CD14-positive monocyte (primary cell): ENCODE data around the gene IER2. TPM values are rescaled to one million over a fixed set of nuclear protein-coding genes. Genes with fewer than 3 reads are reported as not detected.
A peak's percentile ranks its signal among the peaks of the same experiment; 100 is the strongest.
"Not testable (repeated sequence)": the region's sequence is repeated elsewhere in the genome, so short reads cannot be mapped to it uniquely, and the experiment has no call there.

ENCODE experiments used
- DNase-seq, 3 donors: peaks; one replicate each; pipeline ENCODE4 v3.0.0-alpha.2; 2011 to 2022
- H2AFZ ChIP-seq: 2 replicates; pipeline ENCODE4 v1.6.0; 2012; ENCODE audit warnings: mild to moderate bottlenecking, low read depth, low read length, inconsistent platforms; ENCODE audit not compliant: insufficient read depth, poor library complexity, severe bottlenecking
- H3K27ac ChIP-seq, 2 donors: 1 replicate in 1 of 2; 2 replicates in 1 of 2; pipeline ENCODE4 v1.5.1; 2012 to 2013; ENCODE audit warnings: low read length in 2 of 2, control low read depth in 1 of 2, inconsistent platforms in 1 of 2, low read depth in 1 of 2, mild to moderate bottlenecking in 1 of 2
- H3K27me3 ChIP-seq, 2 donors: one replicate each; pipeline versions ENCODE4 v1.6.0 to v1.6.1; 2011 to 2013; ENCODE audit warnings: low read length in 2 of 2; ENCODE audit not compliant: control insufficient read depth in 2 of 2, insufficient read depth in 2 of 2
- H3K36me3 ChIP-seq, 2 donors: replicated peaks in 1 of 2; 1 replicate in 1 of 2; 2 replicates in 1 of 2; pipeline versions ENCODE4 v1.5.1 to v1.6.1; 2012 to 2013; ENCODE audit warnings: low read length in 2 of 2, control low read depth in 1 of 2, inconsistent platforms in 1 of 2, mild to moderate bottlenecking in 1 of 2; ENCODE audit not compliant: insufficient read depth in 2 of 2, control insufficient read depth in 1 of 2
- H3K4me1 ChIP-seq, 2 donors: 1 replicate in 1 of 2; 2 replicates in 1 of 2; pipeline versions ENCODE4 v1.5.1 to v1.6.1; 2012 to 2013; ENCODE audit warnings: low read length in 2 of 2, control low read depth in 1 of 2, inconsistent platforms in 1 of 2, mild to moderate bottlenecking in 1 of 2, moderate library complexity in 1 of 2; ENCODE audit not compliant: insufficient read depth in 2 of 2, control insufficient read depth in 1 of 2
- H3K4me2 ChIP-seq: replicated peaks from 2 replicates; pipeline ENCODE3; 2012; ENCODE audit warnings: low read length, moderate library complexity, mild to moderate bottlenecking; ENCODE audit not compliant: poor library complexity, severe bottlenecking; ENCODE audit errors: extremely low read depth
- H3K4me3 ChIP-seq, 3 experiments: fragments of 200-600 bp in 1 of 3; sonication (generic) in 1 of 3; replicated peaks in 1 of 3; 1 replicate in 2 of 3; 2 replicates in 1 of 3; pipeline ENCODE4 v1.5.1; 2011 to 2013; ENCODE audit warnings: low read length in 3 of 3, mild to moderate bottlenecking in 3 of 3, control low read depth in 2 of 3, low read depth in 2 of 3, inconsistent platforms in 1 of 3, moderate library complexity in 1 of 3
- H3K79me2 ChIP-seq: 2 replicates; pipeline ENCODE4 v1.6.0; 2012; ENCODE audit warnings: mild to moderate bottlenecking, control low read depth, inconsistent platforms, low read length, moderate library complexity; ENCODE audit not compliant: insufficient read depth
- H3K9ac ChIP-seq: 2 replicates; pipeline ENCODE4 v1.6.0; 2017; ENCODE audit warnings: low read length, mild to moderate bottlenecking; ENCODE audit not compliant: insufficient read depth, poor library complexity, severe bottlenecking
- H3K9me3 ChIP-seq, 2 donors: replicated peaks in 1 of 2; 1 replicate in 1 of 2; 2 replicates in 1 of 2; pipeline versions ENCODE4 v1.5.1 to v1.6.1; 2012 to 2013; ENCODE audit warnings: low read length in 2 of 2, control low read depth in 1 of 2; ENCODE audit not compliant: control insufficient read depth in 1 of 2, insufficient read depth in 1 of 2
- H4K20me1 ChIP-seq: 2 replicates; pipeline ENCODE4 v1.6.0; 2012; ENCODE audit warnings: mild to moderate bottlenecking, low read length, control low read depth, moderate library complexity; ENCODE audit not compliant: insufficient read depth
- H3K27ac Mint-ChIP-seq, 7 donors: one replicate each; pipeline ENCODE4 v1.8.0; 2020; ENCODE audit warnings: mild to moderate bottlenecking in 7 of 7, mixed read lengths in 7 of 7, moderate library complexity in 6 of 7, inconsistent platforms in 2 of 7
- H3K27me3 Mint-ChIP-seq, 3 donors: one replicate each; pipeline ENCODE4 v1.8.0; 2021 to 2022; ENCODE audit warnings: low read depth in 3 of 3, mild to moderate bottlenecking in 3 of 3, mixed read lengths in 3 of 3, moderate library complexity in 3 of 3, inconsistent platforms in 1 of 3
- H3K36me3 Mint-ChIP-seq, 2 donors: one replicate each; pipeline ENCODE4 v1.8.0; 2020; ENCODE audit warnings: mixed read lengths in 2 of 2, inconsistent platforms in 1 of 2, mild to moderate bottlenecking in 1 of 2
- H3K4me1 Mint-ChIP-seq: one replicate; pipeline ENCODE4 v1.8.0; 2020; ENCODE audit warnings: mild to moderate bottlenecking, mixed read lengths
- H3K4me3 Mint-ChIP-seq, 2 donors: one replicate each; pipeline ENCODE4 v1.8.0; 2020; ENCODE audit warnings: mild to moderate bottlenecking in 2 of 2, mixed read lengths in 2 of 2, moderate library complexity in 1 of 2
- H3K9me3 Mint-ChIP-seq, 7 donors: one replicate each; pipeline ENCODE4 v1.8.0; 2020 to 2022; ENCODE audit warnings: mixed read lengths in 7 of 7, mild to moderate bottlenecking in 6 of 7, moderate library complexity in 6 of 7, inconsistent platforms in 2 of 7
- CTCF ChIP-seq: fragments of 200-600 bp; IDR thresholded peaks from one replicate; pipeline ENCODE4 v1.8.0; 2022; ENCODE audit warnings: antibody characterized with exemption, mild to moderate bottlenecking
- WGBS: methylation state at CpG from one replicate; pipeline ENCODE4 v1.1.5; 2013; ENCODE audit warnings: missing lambda C conversion rate; ENCODE audit not compliant: insufficient coverage; 5-methylcytosine and 5-hydroxymethylcytosine counted together
- intact Hi-C, 2 donors: fragments of 100-400 bp; cut with micrococcal nuclease; formaldehyde crosslinking; loops; one replicate each; pipeline versions ENCODE4 v1.15.0 to v1.15.1; 2023
- polyA plus RNA-seq, 3 donors: library from polyadenylated mRNA; depleted of rRNA in 1 of 3; unstranded in 2 of 3; stranded (reverse) in 1 of 3; fragments of 300-500 nt in 2 of 3; fragments of >200 nt in 1 of 3; fragmentation: Illumina TruSeq in 2 of 3; gene quantifications; 1 replicate in 2 of 3; 2 replicates in 1 of 3; pipeline ENCODE4 v1.2.3, GENCODE V29; 2012 to 2021

Gene IER2
- polyA plus RNA-seq, 3 donors: 355 to 804 (median 601) TPM

- Histone ChIP-seq H3K27ac (peak overlapping the region; percentile 65 to 90), H4K20me1 (no peaks in the 10 kb centered on the region), H3K27me3 (no peaks in the 10 kb centered on the region), H3K79me2 (peaks cover 22% of the 10 kb centered on the region), H3K36me3 (no peaks in the 10 kb centered on the region), H3K4me2 (peak overlapping the region; percentile 97), H3K4me3 (peak overlapping the region; percentile 24 to 83 (median 47)), H3K9ac (peak overlapping the region; percentile 70), H2AFZ (peak overlapping the region; percentile 90), H3K9me3 (no peaks in the 10 kb centered on the region), H3K4me1 (peaks cover 78 to 92% of the 10 kb centered on the region in 2 donors)
- Mint-ChIP-seq H3K4me1 (peaks cover 75% of the 10 kb centered on the region), H3K27ac (peak overlapping the region; percentile 50 to 98 (median 92)), H3K4me3 (peak overlapping the region; percentile 76 to 87), H3K36me3 (no peaks in the 10 kb centered on the region), H3K27me3 (peaks cover 0 to 4% (median 0%) of the 10 kb centered on the region in 3 donors), H3K9me3 (peaks cover 0 to 5% (median 0%) of the 10 kb centered on the region in 7 donors)
- intact Hi-C loops: loop anchor here in 1 of 2 donors (5.0 kb wide), 1 partner anchor 43 kb away; no protein-coding TSS in a partner anchor
- no peak for TF ChIP-seq CTCF
- 8% methylated on average over 13 of the region's 19 CpGs for WGBS
- DNase-seq: peak in 2 of 3 donors; percentile 11 to 43
These were observed 14.3 kb downstream of the IER2 start for GRCh38 chr19:13164343-13165161.

GRCh38 chr19:13165162-13165997 is 15.2 kb downstream of the IER2 start:
- Histone ChIP-seq H3K9me3 (no peaks in the 10 kb centered on the region), H3K27ac (peak overlapping the region; percentile 65 to 98), H3K4me2 (no peak overlapping the region), H2AFZ (peak overlapping the region; percentile 90), H3K79me2 (peaks cover 22% of the 10 kb centered on the region), H4K20me1 (no peaks in the 10 kb centered on the region), H3K9ac (no peak overlapping the region), H3K27me3 (no peaks in the 10 kb centered on the region), H3K4me1 (peaks cover 83 to 94% of the 10 kb centered on the region in 2 donors), H3K36me3 (no peaks in the 10 kb centered on the region), H3K4me3 (peak overlapping the region in 1 of 3 experiments; percentile 83)
- Mint-ChIP-seq H3K9me3 (peaks cover 0 to 5% (median 0%) of the 10 kb centered on the region in 7 donors), H3K4me1 (peaks cover 81% of the 10 kb centered on the region), H3K4me3 (no peak overlapping the region), H3K27me3 (peaks cover 0 to 4% (median 0%) of the 10 kb centered on the region in 3 donors), H3K36me3 (no peaks in the 10 kb centered on the region), H3K27ac (peak overlapping the region in 6 of 7 donors; percentile 24 to 98 (median 86))
- intact Hi-C loops: no loop called here
- TF ChIP-seq CTCF: no peak
- 81% methylated on average over 9 of the region's 19 CpGs for WGBS
- no peak for DNase-seq

- Mint-ChIP-seq H3K27ac (peak overlapping the region; percentile 78 to 98 (median 96)), H3K4me1 (peaks cover 81% of the 10 kb centered on the region)
- H2AFZ ChIP-seq, H3K4me3 ChIP-seq, H3K4me2 ChIP-seq, H3K36me3 ChIP-seq, H3K9me3 Mint-ChIP-seq, H3K9ac ChIP-seq, H3K9me3 ChIP-seq, H3K27me3 Mint-ChIP-seq, H4K20me1 ChIP-seq, H3K27me3 ChIP-seq, H3K36me3 Mint-ChIP-seq, DNase-seq, H3K4me3 Mint-ChIP-seq: not testable (repeated sequence)
- H3K79me2 ChIP-seq: peaks cover 22% of the 10 kb centered on the region
- H3K27ac ChIP-seq: peak overlapping the region; percentile 94 to 98
- intact Hi-C loops: loop anchor here in 1 of 2 donors (2.0 kb wide), 2 partner anchors 13 to 43 kb away; no protein-coding TSS in a partner anchor
- peaks cover 78 to 86% of the 10 kb centered on the region in 2 donors for H3K4me1 ChIP-seq
- 100% methylated on average over 2 of the region's 3 CpGs for WGBS
These were observed 15.9 kb downstream of the IER2 start for GRCh38 chr19:13166151-13166550.
